ENCODE results near the gene BICC1.

Gene BICC1

DNA sequence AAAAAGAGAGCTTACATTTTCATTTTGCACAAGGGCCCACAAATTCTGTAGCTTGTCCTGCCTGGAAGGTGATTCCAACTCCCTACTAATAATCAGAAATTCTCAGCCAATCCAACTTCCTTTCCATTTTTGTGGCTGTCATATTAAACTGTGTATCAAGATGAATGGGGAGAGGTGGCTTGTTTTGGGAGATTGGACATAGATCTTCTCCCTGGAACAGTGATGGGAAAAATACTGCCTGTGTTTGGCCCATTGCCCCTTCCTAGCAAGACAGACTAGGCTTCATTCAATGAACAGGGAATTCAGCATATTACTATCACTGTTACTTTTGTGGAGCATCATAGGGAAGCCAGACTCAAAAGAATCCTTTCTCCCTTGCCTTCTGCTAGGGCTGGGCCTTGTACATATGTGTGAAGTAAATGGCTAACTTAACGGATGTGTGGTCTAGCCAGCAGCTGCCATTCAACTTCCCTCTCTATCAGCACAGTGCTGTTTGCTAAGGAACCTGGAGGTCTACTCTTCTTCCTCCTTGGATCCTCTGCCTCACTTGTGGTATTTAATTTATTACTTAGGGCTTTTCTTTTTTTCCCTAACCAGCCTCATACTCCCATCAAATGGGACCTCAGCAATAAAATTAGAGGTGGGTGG is 326.0 kb downstream of the BICC1 start:
- DNase-seq (ENCODE audit: low read depth in 2 of 2) = no peak
- H3K4me3 ChIP-seq (replicated peaks in 1 of 2; ENCODE audit: low read depth in 2 of 2, low read length in 2 of 2) = no peak overlapping the region
- TF ChIP-seq, protein P1, sequence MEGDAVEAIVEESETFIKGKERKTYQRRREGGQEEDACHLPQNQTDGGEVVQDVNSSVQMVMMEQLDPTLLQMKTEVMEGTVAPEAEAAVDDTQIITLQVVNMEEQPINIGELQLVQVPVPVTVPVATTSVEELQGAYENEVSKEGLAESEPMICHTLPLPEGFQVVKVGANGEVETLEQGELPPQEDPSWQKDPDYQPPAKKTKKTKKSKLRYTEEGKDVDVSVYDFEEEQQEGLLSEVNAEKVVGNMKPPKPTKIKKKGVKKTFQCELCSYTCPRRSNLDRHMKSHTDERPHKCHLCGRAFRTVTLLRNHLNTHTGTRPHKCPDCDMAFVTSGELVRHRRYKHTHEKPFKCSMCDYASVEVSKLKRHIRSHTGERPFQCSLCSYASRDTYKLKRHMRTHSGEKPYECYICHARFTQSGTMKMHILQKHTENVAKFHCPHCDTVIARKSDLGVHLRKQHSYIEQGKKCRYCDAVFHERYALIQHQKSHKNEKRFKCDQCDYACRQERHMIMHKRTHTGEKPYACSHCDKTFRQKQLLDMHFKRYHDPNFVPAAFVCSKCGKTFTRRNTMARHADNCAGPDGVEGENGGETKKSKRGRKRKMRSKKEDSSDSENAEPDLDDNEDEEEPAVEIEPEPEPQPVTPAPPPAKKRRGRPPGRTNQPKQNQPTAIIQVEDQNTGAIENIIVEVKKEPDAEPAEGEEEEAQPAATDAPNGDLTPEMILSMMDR (IDR thresholded peaks at IDR 0.05; ENCODE audit: low read depth, low read length) = no peak

DNA sequence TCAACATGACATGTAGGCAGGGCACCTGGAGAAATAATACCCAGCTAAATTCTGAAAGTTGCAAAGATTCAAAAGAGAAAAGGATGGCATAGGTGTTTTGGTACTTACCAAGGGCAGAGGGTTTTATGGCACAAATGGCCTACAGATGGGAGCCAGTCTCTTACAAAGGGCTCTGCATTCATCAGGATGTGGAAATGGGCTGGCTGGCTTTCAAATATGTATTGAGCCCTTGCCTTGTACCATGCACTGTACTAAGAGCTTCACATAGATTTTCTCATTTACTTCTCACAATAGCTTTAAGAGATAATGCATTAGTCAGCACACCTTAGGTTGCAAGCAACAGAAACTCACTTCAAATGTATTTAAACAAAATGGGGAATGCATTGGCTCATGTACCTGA is 327.1 kb downstream of the BICC1 start:
- DNase-seq (ENCODE audit: low read depth in 2 of 2) = peak; percentile 42 to 53
- TF ChIP-seq, protein P1 (IDR thresholded peaks at IDR 0.05; ENCODE audit: low read depth, low read length) = no peak
- H3K4me3 ChIP-seq (replicated peaks in 1 of 2; ENCODE audit: low read depth in 2 of 2, low read length in 2 of 2) = no peak overlapping the region

DNA sequence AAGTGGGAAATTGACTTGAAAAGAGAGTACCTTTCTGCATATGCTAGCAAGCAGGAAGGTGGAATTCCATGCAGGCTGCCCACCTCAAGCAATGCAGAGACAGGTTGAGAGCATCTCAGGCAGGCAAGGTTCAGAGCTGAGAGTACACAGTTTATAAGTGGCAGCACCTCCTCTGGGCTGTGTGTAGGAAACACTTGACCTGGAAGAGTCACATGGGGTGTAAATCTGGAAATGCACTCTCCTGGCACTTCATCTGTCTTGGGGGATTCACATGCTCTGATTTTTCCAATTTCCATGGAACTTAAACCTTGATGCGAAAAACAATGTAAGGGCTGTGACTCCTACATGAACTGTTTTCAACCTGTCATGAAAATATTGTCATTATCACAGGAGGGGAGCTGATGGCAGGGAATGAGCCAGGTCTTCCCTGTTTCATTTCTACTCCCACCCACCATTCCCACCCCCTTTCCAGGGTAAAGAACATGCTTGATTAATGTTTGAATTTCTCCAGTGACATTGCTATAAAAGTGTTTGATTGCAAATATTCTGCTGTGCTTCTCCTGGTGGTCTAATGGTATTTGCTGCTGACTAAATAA is 328.3 kb downstream of the BICC1 start:
- TF ChIP-seq, protein P1 (IDR thresholded peaks at IDR 0.05; ENCODE audit: low read depth, low read length) = no peak
- no peak overlapping the region for H3K4me3 ChIP-seq (replicated peaks in 1 of 2; ENCODE audit: low read depth in 2 of 2, low read length in 2 of 2)
- no peak for DNase-seq (ENCODE audit: low read depth in 2 of 2)

DNA sequence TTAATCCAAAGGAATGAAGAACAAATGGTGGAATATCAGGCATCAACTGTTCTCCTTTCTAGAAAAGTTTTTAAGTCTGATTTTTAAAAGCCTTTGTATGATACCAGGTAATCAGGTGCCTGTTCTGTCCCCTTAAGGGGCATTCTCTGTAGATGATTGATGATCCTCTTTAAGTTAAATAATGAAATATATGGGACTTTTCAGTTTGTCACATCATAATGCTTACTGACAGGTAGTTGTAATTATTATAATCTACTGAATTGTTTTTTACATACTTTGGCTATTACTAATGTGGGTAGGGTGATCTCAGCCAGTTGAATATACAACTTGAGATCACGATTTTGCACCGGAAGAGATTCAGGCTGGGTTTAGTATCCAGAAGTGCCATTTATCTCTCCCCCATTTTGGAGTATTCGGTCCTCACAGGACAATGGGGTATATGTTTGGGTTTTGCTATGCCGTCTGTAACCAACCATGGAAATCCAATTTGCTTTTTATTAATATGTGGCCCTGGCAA is 330.2 kb downstream of the BICC1 start:
- TF ChIP-seq, protein P1 (IDR thresholded peaks at IDR 0.05; ENCODE audit: low read depth, low read length) = no peak
- no peak overlapping the region for H3K4me3 ChIP-seq (replicated peaks in 1 of 2; ENCODE audit: low read depth in 2 of 2, low read length in 2 of 2)
- peak in 1 of 2 donors; percentile 14 for DNase-seq (ENCODE audit: low read depth in 2 of 2)

DNA sequence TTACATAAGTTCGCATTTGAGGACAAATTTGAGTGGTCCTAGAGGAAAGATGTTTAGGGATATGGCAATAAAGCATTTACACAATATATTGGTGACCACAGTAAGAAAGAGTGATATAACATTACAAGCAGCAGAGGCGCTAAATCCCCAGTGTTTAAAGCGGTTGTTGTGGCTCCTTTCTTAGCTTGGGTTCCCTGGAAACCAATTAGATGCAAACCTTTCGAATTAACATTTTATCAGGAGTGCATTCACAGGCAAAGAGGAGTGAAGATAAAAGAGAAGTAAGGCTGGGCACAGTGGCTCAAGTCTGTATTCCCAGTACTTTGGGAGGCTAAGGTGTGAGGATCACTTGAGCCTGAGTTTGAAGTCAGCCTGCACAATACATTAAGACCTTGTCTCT is 331.1 kb downstream of the BICC1 start:
- DNase-seq (ENCODE audit: low read depth in 2 of 2) = no peak
- TF ChIP-seq, protein P1 (IDR thresholded peaks at IDR 0.05; ENCODE audit: low read depth, low read length) = no peak
- H3K4me3 ChIP-seq (replicated peaks in 1 of 2; ENCODE audit: low read depth in 2 of 2, low read length in 2 of 2) = no peak overlapping the region

DNA sequence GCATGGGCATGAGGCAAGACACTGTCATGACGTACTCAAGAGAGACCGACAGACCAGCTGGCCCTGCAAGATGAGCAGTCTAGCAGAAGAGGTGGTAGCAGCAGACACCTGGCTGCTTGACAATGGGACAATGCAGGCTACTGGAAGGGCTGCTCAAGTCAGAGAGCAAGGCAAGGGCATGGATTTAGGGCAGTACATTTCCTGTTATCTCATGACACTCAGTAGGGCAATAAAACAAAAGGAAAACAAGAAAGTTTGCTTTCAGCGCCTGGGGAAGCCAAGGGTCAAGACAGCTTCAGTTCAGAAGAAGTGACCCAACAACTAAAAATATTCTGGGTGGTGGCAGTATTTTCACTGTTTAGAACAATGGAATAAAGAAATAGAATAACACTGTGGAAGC is 332.0 kb downstream of the BICC1 start:
- TF ChIP-seq, protein P1 (IDR thresholded peaks at IDR 0.05; ENCODE audit: low read depth, low read length) = no peak
- no peak overlapping the region for H3K4me3 ChIP-seq (replicated peaks in 1 of 2; ENCODE audit: low read depth in 2 of 2, low read length in 2 of 2)
- DNase-seq (ENCODE audit: low read depth in 2 of 2) = no peak

All from cardiac fibroblast (primary cell).